GM19099 (cell line): ENCODE data around the gene UBE2O.

Source experiments
- POLR2A ChIP-seq: IDR thresholded peaks from 3 replicates; pipeline ENCODE4 v1.6.1; 2011; ENCODE audit warnings: low read depth; ENCODE audit not compliant: insufficient read length; ENCODE audit errors: extremely low read depth

Gene UBE2O

GRCh38 chr17:76354317-76354729, 98.6 kb downstream of the UBE2O start:
- no peak for TF ChIP-seq POLR2A

- peak; percentile 91 for TF ChIP-seq POLR2A
These were observed 99.2 kb downstream of the UBE2O start, which contains the start of gene PRPSAP1 for GRCh38 chr17:76353599-76354316. PRPSAP1 (minus strand) TSS chr17:76353916; CDS start chr17:76353703, 213 bp downstream.

GRCh38 chr17:76353004-76353598, 99.9 kb downstream of the UBE2O start:
- TF ChIP-seq POLR2A, result no peak

GRCh38 chr17:76351526-76352071, 101.4 kb downstream of the UBE2O start:
- TF ChIP-seq POLR2A, result no peak

- TF ChIP-seq POLR2A, result no peak
These were observed 102.5 kb downstream of the UBE2O start for GRCh38 chr17:76350463-76350862.

GRCh38 chr17:76345377-76345974, 107.5 kb downstream of the UBE2O start:
- no peak for TF ChIP-seq POLR2A

GRCh38 chr17:76343106-76343505, 109.8 kb downstream of the UBE2O start:
- TF ChIP-seq POLR2A, result no peak

- TF ChIP-seq POLR2A, result no peak
These were observed 111.7 kb downstream of the UBE2O start for GRCh38 chr17:76341301-76341700.
